ENCODE results near the gene WAC.
"Not testable (repeated sequence)": the region's sequence is repeated elsewhere in the genome, so short reads cannot be mapped to it uniquely, and the experiment has no call there.

Gene WAC

GRCh38 chr10:28558923-28559508, 26.1 kb downstream of the WAC start:
- Mint-ChIP-seq H3K9me3 (no peaks in the 10 kb centered on the region), H3K4me1 (ENCODE audit: low read depth in 2 of 2) (peaks cover 50 to 85% of the 10 kb centered on the region in 2 donors), H3K27ac (peak overlapping the region in 1 of 2 donors; percentile 58), H3K27me3 (no peaks in the 10 kb centered on the region), H3K4me3 (peak overlapping the region in 1 of 2 donors; percentile 6), H3K36me3 (ENCODE audit: insufficient read depth) (peaks cover 61% of the 10 kb centered on the region)
- DNase-seq (no peak), ATAC-seq (replicated peaks) (no peak)

GRCh38 chr10:28559618-28560017, 26.7 kb downstream of the WAC start:
- DNase-seq, result no peak
- peak overlapping the region; percentile 46 to 58 for H3K27ac Mint-ChIP-seq
- H3K4me3 Mint-ChIP-seq, result peak overlapping the region; percentile 3 to 6
- peaks cover 48 to 84% of the 10 kb centered on the region in 2 donors for H3K4me1 Mint-ChIP-seq (ENCODE audit: low read depth in 2 of 2)
- H3K36me3 Mint-ChIP-seq (ENCODE audit: insufficient read depth), result peaks cover 60% of the 10 kb centered on the region
- no peaks in the 10 kb centered on the region for H3K9me3 Mint-ChIP-seq
- ATAC-seq (replicated peaks), result no peak
- H3K27me3 Mint-ChIP-seq, result no peaks in the 10 kb centered on the region

- DNase-seq (no peak), ATAC-seq (replicated peaks) (peak; percentile 14)
- Mint-ChIP-seq H3K4me1 (ENCODE audit: low read depth in 2 of 2) (peaks cover 42 to 83% of the 10 kb centered on the region in 2 donors), H3K27ac (peak overlapping the region; percentile 46 to 58), H3K4me3 (peak overlapping the region in 1 of 2 donors; percentile 6), H3K36me3 (ENCODE audit: insufficient read depth) (peaks cover 56% of the 10 kb centered on the region), H3K9me3 (no peaks in the 10 kb centered on the region), H3K27me3 (no peaks in the 10 kb centered on the region)
Observed at GRCh38 chr10:28560617-28561016, 27.7 kb downstream of the WAC start.

GRCh38 chr10:28561531-28561930, 28.6 kb downstream of the WAC start:
- Mint-ChIP-seq H3K36me3 (ENCODE audit: insufficient read depth) (peaks cover 52% of the 10 kb centered on the region), H3K9me3 (no peaks in the 10 kb centered on the region), H3K27me3 (no peaks in the 10 kb centered on the region), H3K4me1 (ENCODE audit: low read depth in 2 of 2) (peaks cover 40 to 84% of the 10 kb centered on the region in 2 donors), H3K4me3 (no peak overlapping the region), H3K27ac (peak overlapping the region in 1 of 2 donors; percentile 58)
- no peak for DNase-seq
- ATAC-seq (replicated peaks), result no peak

GRCh38 chr10:28564905-28565304, 32.0 kb downstream of the WAC start:
- peaks cover 39 to 82% of the 10 kb centered on the region in 2 donors for H3K4me1 Mint-ChIP-seq (ENCODE audit: low read depth in 2 of 2)
- peak overlapping the region in 1 of 2 donors; percentile 26 for H3K27ac Mint-ChIP-seq
- no peak for ATAC-seq (replicated peaks)
- no peaks in the 10 kb centered on the region for H3K9me3 Mint-ChIP-seq
- no peaks in the 10 kb centered on the region for H3K27me3 Mint-ChIP-seq
- peak overlapping the region in 1 of 2 donors; percentile 32 for H3K4me3 Mint-ChIP-seq
- H3K36me3 Mint-ChIP-seq (ENCODE audit: insufficient read depth), result peaks cover 48% of the 10 kb centered on the region
- no peak for DNase-seq

GRCh38 chr10:28566458-28567015, 33.6 kb downstream of the WAC start:
- ATAC-seq (replicated peaks) (no peak), DNase-seq (no peak)
- Mint-ChIP-seq H3K4me1 (ENCODE audit: low read depth in 2 of 2) (peaks cover 37 to 72% of the 10 kb centered on the region in 2 donors), H3K9me3 (no peaks in the 10 kb centered on the region), H3K27ac (peak overlapping the region in 1 of 2 donors; percentile 81), H3K4me3 (peak overlapping the region in 1 of 2 donors; percentile 32), H3K27me3 (no peaks in the 10 kb centered on the region), H3K36me3 (ENCODE audit: insufficient read depth) (peaks cover 50% of the 10 kb centered on the region)

- peaks cover 55% of the 10 kb centered on the region for H3K36me3 Mint-ChIP-seq (ENCODE audit: insufficient read depth)
- peak overlapping the region; percentile 1 to 4 for H3K4me3 Mint-ChIP-seq
- no peaks in the 10 kb centered on the region for H3K9me3 Mint-ChIP-seq
- DNase-seq (no peak), ATAC-seq (replicated peaks) (peak; percentile 45)
- H3K4me1 Mint-ChIP-seq (ENCODE audit: low read depth in 2 of 2), result peaks cover 48 to 78% of the 10 kb centered on the region in 2 donors
- H3K27me3 Mint-ChIP-seq, result no peaks in the 10 kb centered on the region
- peak overlapping the region in 1 of 2 donors; percentile 0 for H3K27ac Mint-ChIP-seq
Observed at GRCh38 chr10:28569506-28570159, 36.7 kb downstream of the WAC start.

GRCh38 chr10:28570598-28570997, 37.7 kb downstream of the WAC start:
- no peak for ATAC-seq (replicated peaks)
- H3K27ac Mint-ChIP-seq, result peak overlapping the region in 1 of 2 donors; percentile 0
- peaks cover 60% of the 10 kb centered on the region for H3K36me3 Mint-ChIP-seq (ENCODE audit: insufficient read depth)
- H3K27me3 Mint-ChIP-seq, result no peaks in the 10 kb centered on the region
- no peak for DNase-seq
- H3K4me3 Mint-ChIP-seq, result peak overlapping the region in 1 of 2 donors; percentile 25
- H3K4me1 Mint-ChIP-seq (ENCODE audit: low read depth in 2 of 2), result peaks cover 54 to 78% of the 10 kb centered on the region in 2 donors
- no peaks in the 10 kb centered on the region for H3K9me3 Mint-ChIP-seq

GRCh38 chr10:28571265-28571664, 38.3 kb downstream of the WAC start:
- Mint-ChIP-seq H3K4me1 (ENCODE audit: low read depth in 2 of 2) (peaks cover 58 to 79% of the 10 kb centered on the region in 2 donors), H3K27ac (no peak overlapping the region), H3K9me3 (no peaks in the 10 kb centered on the region), H3K36me3 (ENCODE audit: insufficient read depth) (peaks cover 55% of the 10 kb centered on the region), H3K27me3 (no peaks in the 10 kb centered on the region), H3K4me3 (peak overlapping the region in 1 of 2 donors; percentile 0)
- ATAC-seq (replicated peaks) (no peak), DNase-seq (no peak)

GRCh38 chr10:28574214-28574613, 41.3 kb downstream of the WAC start:
- H3K9me3 Mint-ChIP-seq; DNase-seq; H3K27me3 Mint-ChIP-seq; ATAC-seq (replicated peaks): not testable (repeated sequence)
- peaks cover 51% of the 10 kb centered on the region for H3K36me3 Mint-ChIP-seq (ENCODE audit: insufficient read depth)
- peak overlapping the region; percentile 11 to 57 for H3K27ac Mint-ChIP-seq
- peaks cover 57 to 79% of the 10 kb centered on the region in 2 donors for H3K4me1 Mint-ChIP-seq (ENCODE audit: low read depth in 2 of 2)
- peak overlapping the region in 1 of 2 donors; percentile 57 for H3K4me3 Mint-ChIP-seq

- Mint-ChIP-seq H3K36me3 (ENCODE audit: insufficient read depth) (peaks cover 48% of the 10 kb centered on the region), H3K9me3 (no peaks in the 10 kb centered on the region), H3K27me3 (no peaks in the 10 kb centered on the region), H3K4me3 (peak overlapping the region in 1 of 2 donors; percentile 3), H3K27ac (peak overlapping the region in 1 of 2 donors; percentile 23), H3K4me1 (ENCODE audit: low read depth in 2 of 2) (peaks cover 62 to 86% of the 10 kb centered on the region in 2 donors)
- DNase-seq, result no peak
- no peak for ATAC-seq (replicated peaks)
Observed at GRCh38 chr10:28575852-28576251, 42.9 kb downstream of the WAC start.

GRCh38 chr10:28577506-28577905, 44.6 kb downstream of the WAC start:
- Mint-ChIP-seq H3K27me3 (no peaks in the 10 kb centered on the region), H3K4me1 (ENCODE audit: low read depth in 2 of 2) (peaks cover 63 to 90% of the 10 kb centered on the region in 2 donors), H3K36me3 (ENCODE audit: insufficient read depth) (peaks cover 50% of the 10 kb centered on the region), H3K9me3 (no peaks in the 10 kb centered on the region), H3K27ac (peak overlapping the region; percentile 72 to 86), H3K4me3 (peak overlapping the region in 1 of 2 donors; percentile 11)
- DNase-seq (no peak), ATAC-seq (replicated peaks) (no peak)

- H3K27me3 Mint-ChIP-seq, result no peaks in the 10 kb centered on the region
- H3K4me1 Mint-ChIP-seq (ENCODE audit: low read depth in 2 of 2), result peaks cover 58 to 85% of the 10 kb centered on the region in 2 donors
- no peak for ATAC-seq (replicated peaks)
- H3K36me3 Mint-ChIP-seq (ENCODE audit: insufficient read depth), result peaks cover 49% of the 10 kb centered on the region
- no peaks in the 10 kb centered on the region for H3K9me3 Mint-ChIP-seq
- H3K27ac Mint-ChIP-seq, result peak overlapping the region in 1 of 2 donors; percentile 44
- H3K4me3 Mint-ChIP-seq, result peak overlapping the region in 1 of 2 donors; percentile 20
- DNase-seq, result no peak
Observed at GRCh38 chr10:28578454-28578853, 45.5 kb downstream of the WAC start.
